Breast epithelium (tissue), 3 donors: ENCODE data around the gene NUDT9.

Source experiments
- POLR2A ChIP-seq: fragments of 450-650 bp; IDR thresholded peaks from one replicate; pipeline ENCODE4 v1.6.1; 2016; ENCODE audit warnings: antibody characterized with exemption, mild to moderate bottlenecking, moderate library complexity
- TF ChIP-seq, protein P1 (sequence below), 3 donors: fragments of 450-650 bp; IDR thresholded peaks; one replicate each; pipeline ENCODE4 v1.5.1; 2016 to 2017; ENCODE audit warnings: antibody characterized with exemption in 3 of 3, mild to moderate bottlenecking in 3 of 3, moderate library complexity in 3 of 3

GRCh38 chr4:87382116-87382515 is 40.3 kb upstream of the NUDT9 start:
- TF ChIP-seq, protein P1, sequence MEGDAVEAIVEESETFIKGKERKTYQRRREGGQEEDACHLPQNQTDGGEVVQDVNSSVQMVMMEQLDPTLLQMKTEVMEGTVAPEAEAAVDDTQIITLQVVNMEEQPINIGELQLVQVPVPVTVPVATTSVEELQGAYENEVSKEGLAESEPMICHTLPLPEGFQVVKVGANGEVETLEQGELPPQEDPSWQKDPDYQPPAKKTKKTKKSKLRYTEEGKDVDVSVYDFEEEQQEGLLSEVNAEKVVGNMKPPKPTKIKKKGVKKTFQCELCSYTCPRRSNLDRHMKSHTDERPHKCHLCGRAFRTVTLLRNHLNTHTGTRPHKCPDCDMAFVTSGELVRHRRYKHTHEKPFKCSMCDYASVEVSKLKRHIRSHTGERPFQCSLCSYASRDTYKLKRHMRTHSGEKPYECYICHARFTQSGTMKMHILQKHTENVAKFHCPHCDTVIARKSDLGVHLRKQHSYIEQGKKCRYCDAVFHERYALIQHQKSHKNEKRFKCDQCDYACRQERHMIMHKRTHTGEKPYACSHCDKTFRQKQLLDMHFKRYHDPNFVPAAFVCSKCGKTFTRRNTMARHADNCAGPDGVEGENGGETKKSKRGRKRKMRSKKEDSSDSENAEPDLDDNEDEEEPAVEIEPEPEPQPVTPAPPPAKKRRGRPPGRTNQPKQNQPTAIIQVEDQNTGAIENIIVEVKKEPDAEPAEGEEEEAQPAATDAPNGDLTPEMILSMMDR (IDR thresholded peaks at IDR 0.05) = no peak
- no peak for TF ChIP-seq POLR2A
